HG03378 (cell line): ENCODE data around the gene ZNF536.
"Not testable (repeated sequence)": the region's sequence is repeated elsewhere in the genome, so short reads cannot be mapped to it uniquely, and the experiment has no call there.

Experiments used
- ATAC-seq: cut with Tn5 transposase; IDR thresholded peaks from one replicate; pipeline ENCODE4 v1.9.1; 2021; ENCODE audit warnings: mild to moderate bottlenecking, moderate library complexity; ENCODE audit not compliant: unreplicated experiment

ZNF536 gene

DNA sequence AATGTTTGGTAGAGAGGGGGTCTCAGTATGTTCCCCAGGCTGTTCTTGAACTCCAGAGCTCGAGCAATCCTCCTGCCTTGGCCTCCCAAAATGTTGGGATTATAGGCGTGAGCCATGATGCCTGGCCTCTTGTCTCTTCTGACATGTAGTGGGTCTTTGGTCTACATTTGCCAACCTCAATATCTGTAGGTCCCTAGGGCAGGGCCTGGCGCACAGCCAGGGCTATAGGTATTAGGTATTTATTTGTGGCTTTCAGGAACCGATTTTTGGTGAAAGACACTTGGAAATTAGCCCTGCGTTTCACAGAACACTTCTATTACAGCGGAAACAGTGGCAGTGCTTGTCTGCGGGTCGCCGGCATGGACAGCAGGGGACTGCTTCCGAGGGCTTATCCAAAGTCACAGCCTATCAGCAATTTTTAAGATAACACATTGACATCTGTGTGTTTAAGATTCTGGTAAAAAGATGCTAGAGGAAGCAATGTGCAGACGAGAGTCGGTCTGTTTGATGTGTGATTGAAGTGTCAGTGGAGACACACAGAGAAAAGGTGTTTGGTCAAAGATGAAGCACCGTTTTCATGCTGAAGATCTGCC is 14.5 kb downstream of the ZNF536 start:
- no peak for ATAC-seq

DNA sequence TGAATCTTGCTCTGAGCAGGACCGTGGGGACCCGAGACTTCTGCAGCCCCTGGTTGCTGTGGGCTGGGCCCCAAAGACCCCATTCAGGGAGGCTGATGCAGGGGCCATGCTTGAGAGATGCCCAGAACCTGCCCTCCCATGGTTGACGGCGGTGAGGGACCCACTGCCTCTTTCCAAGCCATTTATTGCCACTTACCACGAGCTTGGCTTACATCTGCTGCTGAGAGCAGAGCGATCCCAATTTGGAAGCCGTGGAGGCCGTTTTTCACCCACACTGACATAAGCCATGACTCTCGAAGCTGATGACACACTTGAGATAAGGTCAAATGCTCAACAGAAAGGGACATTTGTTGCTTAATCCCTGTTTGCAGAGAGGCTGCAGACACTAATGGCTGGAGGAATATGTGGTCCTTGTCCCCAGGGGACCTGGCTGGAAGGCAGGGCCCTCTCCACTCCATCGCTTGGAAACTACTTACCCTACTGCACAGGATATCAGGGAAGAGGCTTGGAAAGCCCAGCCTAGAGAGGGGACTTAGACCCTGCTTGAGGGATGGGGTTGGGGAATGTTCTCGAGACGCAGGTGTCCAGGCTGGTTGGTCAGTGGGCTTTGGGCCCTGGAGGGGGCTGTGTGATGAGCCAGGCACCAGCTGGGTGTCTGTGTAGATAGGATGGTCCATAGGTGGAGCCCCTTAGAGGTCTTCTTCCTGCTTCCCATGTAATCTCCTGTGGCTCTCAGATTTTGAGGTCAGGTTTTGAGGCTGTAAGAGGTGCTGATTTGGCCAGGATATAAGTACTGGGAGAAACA is 15.3 kb downstream of the ZNF536 start:
- ATAC-seq = no peak

DNA sequence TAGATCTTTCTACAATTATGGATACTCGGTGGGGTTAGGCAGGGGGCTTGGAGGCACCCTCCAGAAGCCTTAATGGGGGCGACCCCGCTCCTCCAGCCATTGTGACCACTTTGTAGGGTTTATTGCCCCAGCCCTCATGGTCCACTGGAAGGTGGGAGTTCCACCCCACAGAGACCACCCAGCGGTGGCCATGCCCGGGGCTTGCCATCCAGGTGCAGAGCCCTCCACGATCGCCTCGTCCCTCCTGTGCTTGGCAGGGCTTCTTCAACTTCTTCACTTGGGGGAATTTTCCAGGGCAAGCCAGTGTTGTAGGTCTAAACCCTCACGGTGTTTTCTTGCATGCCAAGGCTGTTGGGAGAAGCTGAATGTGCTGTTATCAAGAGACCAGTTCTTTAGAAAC is 16.1 kb downstream of the ZNF536 start:
- ATAC-seq = no peak

DNA sequence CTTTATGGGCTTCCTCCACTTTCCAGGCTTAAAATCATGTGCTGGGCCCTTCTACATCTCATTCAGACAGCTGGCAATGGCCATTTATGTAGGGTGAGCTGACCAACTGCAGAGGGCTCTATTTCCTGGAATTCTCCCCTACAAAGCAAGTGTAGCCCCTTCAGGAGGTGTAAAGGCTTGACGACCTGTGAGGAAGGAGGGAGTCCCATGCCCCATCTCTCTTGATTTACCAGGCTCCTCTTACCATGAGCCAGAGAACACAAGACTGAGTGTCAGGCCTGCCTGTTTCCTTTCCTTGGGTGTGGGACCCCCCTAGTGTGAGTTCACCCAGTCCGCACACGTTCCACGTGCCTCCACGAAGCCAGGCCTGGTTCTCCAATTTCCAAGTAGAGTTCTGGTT is 16.6 kb downstream of the ZNF536 start:
- no peak for ATAC-seq

DNA sequence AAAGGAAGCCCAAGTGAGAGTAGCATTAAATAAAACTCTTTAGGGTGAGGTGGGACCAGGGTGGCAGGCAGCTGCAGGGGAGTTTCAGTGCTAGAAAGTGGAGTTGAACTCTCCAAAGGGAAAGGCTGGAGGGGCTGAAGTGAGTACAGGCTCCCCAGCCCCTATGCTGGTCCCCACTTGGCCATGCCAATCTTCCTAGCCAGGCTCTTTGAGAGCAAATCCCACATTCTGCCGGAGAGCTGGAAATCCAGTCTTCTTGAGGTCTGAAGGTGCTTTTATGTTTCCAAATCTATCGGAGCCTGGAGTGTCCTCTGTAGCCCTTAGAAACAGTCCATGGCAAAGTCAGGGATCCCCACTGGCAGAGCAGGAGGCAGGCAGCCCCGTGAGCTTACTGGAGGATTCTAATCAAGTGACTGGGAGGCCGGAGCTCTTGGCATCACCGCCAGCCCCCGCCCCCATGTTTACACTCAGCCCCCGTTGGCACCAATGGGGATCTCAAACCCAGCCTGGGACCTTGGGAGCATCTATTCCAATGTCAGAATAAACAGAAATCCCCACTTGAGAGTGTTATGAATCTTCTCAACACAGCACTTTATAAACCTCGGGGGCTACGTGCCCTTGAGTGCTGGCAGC is 18.3 kb downstream of the ZNF536 start:
- no peak for ATAC-seq

DNA sequence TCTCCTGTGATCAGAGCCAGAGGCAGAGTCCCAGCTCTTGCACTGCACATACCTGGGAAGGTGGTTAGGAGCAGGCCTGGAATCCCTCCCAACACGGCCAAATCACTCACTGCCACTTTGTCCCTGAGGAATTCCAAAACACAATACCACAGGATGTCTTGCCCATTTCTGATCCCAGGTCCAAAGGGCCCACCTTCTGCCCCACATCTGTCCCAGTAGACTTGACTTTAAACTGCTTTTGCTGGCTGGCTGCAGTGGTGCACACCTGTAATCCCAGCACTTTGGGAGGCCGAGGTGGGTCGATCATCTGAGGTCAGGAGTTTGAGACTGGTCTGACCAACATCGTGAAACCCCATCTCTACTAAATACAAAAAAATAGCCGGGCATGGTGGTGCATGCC is 18.9 kb downstream of the ZNF536 start:
- no peak for ATAC-seq

DNA sequence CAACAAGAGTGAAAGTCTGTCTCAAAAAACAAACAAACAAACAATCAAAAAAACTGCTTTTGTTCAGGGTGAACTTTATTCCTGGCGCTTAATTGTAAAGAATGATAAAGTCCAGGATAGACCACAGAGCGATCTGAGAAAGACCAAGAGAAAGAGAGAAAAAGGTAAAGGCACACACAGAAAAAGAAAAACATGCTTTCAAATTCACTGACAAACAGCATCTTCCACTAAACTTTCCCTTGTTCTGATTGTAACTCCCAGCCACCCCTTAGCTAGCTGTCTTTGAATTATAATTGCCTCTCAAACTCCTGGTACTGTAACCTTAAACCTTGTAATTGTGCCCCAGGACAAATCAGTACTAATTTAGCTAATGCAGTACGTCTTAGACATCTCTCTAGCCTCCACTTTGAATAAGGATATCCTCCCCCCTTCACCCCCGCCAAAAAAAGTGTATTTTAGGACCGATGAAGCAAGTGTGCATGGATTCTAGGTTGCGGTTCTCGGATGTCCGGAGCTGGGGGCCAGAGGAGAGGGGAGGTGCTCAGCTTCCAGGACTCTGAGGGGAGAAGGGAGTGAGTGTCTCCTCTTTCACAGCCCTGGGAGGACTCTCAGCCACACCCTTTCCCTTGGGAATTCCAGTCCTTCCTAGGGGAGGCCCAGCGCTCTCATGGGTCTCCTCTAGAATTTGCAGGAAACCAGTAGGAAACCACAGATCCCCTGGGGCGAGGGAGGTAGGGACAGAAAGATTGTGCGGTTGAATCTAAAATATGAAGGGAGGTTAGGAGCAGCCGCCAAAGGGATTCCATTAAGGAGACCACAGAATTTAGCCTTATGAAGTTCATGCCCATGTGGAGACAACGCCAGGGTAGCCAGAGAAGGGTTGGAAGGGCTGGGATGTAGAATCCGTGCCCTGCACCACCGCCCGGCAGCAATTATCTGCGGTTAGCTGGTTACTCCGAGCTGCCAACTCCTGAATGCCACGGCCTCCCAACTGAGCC is 19.7 kb downstream of the ZNF536 start:
- no peak for ATAC-seq

DNA sequence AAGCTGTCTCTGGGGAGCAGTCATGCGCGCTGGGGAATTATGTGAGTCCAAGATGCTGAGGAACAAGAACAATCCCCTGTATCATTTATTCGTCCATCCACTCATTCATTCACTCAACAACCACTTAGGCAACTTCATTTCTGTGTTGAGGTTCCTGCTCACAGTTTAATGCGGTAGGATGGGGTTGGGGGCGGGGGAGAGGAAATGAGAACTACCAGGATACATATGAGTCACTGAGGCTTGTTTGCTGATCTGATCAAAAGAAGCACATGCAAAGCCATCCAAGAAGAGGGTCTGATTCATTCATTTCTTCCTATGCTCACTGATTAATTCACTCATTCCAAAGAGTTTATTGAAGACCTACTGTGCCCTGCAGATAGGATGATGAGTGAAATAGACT is 20.9 kb downstream of the ZNF536 start:
- ATAC-seq = no peak

DNA sequence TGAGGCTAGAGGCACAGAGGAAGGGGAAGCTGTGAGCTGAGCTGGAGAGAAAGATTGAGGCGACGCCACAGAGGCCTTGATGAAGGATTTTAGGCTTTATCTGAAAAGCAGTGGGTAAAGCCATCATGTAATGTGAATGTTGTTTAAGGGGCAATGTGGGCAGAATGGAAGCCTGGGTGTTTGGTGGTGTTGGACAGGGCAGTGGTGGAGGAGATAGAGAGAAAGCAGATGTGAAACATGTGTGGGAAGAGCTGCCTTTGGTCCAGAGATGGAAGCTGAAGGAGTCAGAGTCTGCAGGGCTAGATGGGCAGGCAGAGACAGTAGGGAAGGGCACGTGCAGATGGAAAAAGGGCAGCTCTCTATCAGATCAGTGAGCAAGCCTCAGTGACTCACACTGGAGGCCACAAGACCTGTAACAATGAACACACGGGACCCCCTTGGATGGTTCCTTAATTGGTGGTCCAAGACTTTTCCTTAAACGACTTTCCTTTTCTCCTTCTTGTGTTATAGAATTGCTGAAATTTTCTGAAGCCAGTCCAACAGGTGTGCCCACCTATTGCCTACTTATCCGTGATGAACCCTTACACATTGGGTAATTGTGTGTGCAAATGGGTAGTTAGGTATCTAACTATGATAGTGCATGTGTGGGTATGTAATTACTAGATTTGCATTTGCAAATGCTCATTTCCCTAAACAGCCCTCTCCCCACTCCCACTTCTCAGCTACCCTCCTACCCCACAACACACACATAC is 21.7 kb downstream of the ZNF536 start:
- no peak for ATAC-seq

DNA sequence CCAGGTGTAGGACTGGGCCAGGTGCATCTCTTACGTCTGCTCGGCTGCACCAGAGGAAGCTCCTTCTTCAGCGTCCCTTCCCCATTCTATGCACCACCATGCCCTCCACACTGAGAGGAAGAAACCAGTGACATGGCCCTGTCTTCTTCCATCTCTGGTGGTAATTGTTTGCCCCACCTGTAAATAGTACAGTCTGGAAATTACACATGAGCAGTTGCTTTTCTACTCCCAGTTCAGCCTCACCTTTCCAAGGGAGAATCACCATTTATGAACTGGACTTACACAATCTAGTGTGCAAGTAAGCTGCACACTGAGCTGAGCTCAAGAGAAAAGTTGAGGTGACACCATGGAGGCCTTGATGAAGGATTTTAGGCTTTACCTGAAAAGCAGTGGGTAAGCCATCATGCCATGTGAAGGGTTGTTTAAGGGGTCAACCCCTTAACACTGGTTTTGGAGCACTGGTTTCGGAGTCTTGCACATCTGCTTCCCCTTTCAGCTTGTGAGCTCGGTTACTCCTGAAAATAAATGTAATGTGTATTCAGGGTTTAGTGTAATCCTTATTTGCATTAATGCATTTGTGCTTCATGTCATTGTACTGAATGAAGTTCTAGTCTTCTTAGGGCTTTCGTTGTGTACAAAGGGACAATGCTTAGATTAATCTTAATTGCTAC is 22.4 kb downstream of the ZNF536 start:
- ATAC-seq = no peak

DNA sequence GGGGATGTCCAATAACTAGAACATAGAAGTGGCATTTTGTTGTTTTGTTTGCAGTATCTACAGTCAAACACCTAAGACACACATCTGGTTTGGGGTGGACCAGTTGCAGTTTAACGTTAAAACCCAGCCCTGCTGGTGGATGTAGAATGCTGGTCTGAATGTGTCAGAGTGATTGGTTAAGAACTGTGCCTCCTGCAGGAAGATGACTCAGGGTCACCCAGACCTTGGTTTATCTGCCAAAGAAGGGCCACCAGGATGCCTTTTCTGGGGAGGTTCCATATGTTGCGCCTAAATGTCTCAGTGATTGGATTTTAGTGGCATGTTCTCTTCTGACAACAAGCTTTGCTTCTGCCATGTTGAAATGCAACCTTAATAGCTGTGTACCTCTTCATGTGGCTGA is 23.1 kb downstream of the ZNF536 start:
- no peak for ATAC-seq

DNA sequence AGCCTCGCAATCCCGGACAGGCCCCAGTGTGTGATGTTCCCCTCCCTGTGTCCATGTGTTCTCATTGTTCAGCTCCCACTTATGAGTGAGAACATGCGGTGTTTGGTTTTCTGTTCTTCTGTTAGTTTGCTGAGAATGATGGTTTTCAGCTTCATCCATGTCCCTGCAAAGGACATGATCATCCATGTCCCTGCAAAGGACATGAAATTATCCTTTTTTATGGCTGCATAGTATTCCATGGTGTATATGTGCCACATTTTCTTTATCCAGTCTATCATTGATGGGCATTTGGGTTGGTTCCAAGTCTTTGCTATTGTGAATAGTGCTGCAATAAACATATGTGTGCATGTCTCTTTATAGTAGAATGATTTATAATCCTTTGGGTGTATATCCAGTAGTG is 26.4 kb downstream of the ZNF536 start:
- not testable (repeated sequence) for ATAC-seq

DNA sequence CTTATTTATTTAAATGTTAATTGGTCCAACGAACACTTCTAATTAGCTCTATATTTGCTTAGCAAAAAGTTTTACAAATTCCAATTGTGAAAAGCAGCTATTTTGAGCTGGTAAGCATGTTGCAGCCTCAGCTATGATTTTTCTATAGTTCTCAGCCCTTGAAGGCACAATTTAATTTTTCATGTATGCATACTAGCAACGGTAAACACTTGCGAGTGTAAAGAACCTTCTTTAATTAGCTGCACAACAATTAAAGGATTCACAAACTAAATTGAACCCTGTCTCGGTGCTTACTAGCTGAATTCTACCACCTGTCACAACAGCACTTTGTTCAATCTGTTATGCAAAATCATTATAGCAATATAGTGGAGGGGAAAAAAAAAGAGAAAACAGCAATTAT is 29.8 kb downstream of the ZNF536 start:
- ATAC-seq = no peak

DNA sequence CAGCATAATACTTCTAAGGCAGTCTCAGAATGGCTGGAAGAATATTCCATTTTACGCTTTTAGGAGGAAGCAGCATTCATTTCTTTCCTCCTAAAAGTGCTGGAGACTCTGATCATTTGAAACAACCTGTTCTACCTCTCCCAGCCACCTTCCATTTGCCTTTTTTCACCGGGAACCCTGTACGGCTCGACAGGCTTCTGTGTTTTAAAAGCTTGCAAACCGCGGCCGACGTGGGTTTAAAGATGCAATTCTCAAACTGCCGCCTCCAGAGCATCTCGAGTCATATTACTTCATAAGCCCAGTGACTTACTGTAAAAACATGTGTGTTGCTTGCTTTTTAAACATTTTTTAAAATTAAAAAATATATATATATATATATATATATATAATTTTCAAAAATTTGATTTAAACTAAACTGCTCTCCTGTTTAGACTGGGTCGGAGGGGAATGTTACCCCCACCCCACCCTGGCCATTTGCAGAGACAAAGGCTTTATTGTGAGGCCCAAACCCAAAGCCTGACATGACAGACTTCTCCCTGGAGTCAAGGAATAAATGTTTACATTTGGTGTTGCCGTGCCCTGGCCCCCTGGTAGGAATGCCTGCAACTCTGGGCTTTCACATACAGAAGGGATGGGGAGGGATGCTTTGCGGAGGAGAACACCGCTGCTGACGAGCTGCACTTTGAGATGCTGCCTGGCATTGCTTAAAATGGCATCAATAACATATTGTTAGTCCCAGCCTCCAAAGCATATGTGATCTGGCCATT is 30.4 kb downstream of the ZNF536 start:
- no peak for ATAC-seq

DNA sequence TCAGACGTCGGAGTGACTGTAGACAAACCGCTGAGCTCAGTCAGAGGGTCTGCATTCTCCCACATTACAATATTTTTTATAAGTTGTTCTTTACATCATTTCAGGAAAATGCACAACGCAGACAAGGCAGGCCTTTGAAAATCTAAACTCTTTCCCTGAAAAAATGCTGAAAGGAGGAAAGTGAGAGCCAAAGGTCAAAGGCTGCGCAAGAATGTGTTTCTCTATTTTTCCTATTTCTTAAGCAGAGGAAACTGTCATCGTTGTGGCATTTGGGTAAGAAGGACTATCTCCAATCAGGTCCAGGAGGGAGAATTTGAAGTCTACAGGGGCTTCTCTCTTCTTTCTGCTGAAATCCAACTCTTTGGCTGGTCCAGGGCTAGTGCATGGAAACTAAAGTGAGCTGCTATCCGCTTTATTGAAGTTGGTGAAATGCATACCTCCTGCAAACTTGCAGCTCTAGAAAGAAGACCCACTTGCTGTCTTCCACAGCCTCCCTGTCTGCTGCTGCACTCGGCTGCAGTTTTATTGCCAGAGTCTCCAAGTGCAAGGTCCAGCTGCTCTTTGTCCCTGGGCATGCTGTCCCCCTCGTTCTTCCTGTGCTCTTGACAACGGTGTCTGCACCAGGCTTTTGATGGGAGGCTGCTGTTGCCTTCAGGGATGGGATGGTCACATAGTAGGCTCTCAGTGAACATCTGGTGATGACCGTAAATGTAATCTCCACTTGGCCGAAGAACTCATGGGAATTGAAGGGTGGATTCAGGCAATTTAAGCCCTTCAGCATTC is 31.2 kb downstream of the ZNF536 start:
- ATAC-seq = no peak

DNA sequence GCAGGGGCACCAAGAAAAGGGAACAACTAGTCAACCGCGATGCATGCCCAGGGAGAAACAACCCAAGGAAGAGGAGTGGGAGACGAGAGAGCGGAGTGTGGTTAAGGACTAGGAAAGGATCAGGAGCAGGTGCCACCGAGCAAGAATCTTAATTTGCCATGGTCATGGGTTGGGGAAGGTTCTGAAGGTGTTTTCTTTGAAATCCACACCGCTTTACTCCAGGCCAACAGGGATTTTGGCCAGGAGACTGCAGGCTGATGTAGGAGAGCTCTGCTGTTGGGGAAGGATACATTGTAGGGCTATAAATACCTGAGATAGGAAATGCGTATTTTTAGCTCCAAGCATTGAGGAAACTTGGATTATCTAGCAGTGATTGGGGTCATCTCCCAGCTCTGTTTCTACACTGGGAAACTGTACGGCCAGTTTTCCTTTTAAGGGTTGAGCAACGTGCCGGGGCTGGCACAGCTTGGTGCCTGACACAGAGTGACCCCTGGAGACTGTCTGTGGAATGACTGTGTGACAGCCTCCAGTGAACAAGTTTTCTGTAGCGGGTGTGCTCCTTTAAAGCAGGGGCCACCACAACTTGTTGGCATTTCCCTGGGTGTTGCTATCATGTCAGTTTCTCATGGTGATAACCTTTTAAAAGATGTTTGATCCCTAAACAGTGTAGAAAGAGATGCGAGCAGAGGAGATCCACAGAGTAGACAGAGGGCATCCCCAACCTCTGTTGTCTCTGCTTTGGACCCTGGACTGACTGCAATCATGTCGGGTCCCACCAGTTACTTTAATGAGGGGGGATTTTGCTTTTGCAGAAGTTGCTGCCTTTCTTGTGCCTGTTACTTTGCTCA is 34.3 kb downstream of the ZNF536 start:
- ATAC-seq = no peak

DNA sequence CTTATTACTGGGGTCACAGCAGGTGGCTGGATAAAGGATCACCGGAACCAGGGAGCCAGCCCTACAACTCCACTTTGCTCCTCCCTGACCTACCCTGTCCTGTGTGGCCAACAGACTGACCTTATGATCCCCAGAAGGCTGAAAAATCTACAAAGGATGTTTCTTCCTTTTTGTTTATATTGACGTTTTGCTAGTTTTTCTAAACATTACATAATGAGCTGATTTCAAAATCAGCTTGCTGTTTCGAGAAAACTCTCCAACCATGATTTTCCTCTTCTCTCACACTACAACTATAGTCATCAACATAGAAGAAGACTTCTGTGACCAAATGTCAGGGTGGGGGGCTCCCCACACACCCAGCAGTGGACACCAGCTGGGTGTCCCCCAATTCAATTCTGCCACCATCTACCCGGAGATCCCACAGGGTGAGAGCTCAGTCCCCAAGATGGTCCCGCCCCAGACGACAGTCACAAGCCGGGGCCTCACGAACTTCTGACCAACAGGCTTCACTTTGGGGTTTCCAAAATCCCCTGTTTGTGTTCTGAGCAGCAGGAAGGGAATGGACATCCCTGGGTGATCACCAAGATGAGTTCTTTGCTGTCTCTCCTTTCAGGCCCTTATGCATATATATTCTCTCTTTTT is 35.0 kb downstream of the ZNF536 start:
- no peak for ATAC-seq
